ENCODE results near the gene CENPI. TPM values are rescaled to one million over a fixed set of nuclear protein-coding genes. Genes with fewer than 3 reads are reported as not detected.

Gene CENPI, protein sequence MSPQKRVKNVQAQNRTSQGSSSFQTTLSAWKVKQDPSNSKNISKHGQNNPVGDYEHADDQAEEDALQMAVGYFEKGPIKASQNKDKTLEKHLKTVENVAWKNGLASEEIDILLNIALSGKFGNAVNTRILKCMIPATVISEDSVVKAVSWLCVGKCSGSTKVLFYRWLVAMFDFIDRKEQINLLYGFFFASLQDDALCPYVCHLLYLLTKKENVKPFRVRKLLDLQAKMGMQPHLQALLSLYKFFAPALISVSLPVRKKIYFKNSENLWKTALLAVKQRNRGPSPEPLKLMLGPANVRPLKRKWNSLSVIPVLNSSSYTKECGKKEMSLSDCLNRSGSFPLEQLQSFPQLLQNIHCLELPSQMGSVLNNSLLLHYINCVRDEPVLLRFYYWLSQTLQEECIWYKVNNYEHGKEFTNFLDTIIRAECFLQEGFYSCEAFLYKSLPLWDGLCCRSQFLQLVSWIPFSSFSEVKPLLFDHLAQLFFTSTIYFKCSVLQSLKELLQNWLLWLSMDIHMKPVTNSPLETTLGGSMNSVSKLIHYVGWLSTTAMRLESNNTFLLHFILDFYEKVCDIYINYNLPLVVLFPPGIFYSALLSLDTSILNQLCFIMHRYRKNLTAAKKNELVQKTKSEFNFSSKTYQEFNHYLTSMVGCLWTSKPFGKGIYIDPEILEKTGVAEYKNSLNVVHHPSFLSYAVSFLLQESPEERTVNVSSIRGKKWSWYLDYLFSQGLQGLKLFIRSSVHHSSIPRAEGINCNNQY
- 11.1 and 11.5 TPM in 2 replicates for polyA plus RNA-seq (2013)

DNA sequence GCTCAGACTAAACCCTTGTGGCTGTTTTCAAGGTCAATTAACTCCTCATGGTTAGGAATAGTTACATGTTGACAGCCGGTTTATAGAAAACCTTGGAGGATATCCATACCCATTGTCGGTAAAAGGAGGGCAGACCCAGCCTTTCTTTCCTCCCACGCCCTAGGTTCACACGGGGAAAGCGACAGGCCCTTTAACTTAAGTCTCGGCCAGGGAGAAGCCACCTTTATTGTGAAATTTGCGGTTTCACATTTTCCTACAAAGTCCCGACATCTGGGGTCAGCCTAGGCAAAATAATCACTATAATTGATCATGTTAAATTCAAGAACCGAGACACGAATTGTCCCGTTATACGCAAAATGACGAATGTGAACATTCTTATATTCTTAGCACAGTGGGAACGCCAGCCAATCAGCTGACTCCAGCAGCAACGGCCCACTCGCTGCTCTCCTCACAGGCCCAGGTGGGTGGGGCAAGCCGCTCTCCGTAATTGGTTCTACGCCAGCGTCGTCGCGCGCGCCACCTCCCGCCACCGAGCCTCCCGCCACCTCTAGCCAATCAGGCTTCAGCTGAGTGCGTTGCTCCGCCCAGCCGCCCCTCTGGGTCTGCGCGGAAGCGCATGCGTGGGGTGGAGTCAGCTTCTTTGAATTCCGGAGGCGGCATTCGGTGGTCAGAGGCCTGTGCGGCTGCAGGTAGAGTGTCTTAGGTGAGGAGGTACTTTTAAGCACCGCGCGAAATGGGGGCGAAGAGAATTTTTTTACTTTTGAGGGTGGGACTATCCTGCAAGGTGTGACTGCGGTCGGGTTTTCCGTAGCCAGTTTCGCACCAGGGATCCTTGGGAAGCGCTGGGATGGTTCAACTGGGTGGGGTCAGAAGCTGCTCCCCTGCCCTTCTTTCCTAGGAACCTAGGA, at the start of gene CENPI:
Gene CENPI, plus strand, starts transcription at position 659 of the 908 bp plus-strand sequence. CDS start 2,867 bp downstream, outside the sequence.
- Histone ChIP-seq H4K91ac (ENCODE audit: low read depth, low read length) (peak within 1 kb of the TSS; percentile 37), H2AFZ (ENCODE audit: insufficient read depth, low read length, poor library complexity) (peak within 1 kb of the TSS; percentile 41), H2BK12ac (ENCODE audit: low read length) (no peak within 1 kb of the TSS), H3K36me3 (ENCODE audit: control insufficient read depth in 1 of 2, insufficient read depth in 2 of 2, low read length in 2 of 2) (peaks cover 0 to 2% of the 10 kb centered on the region in 2 experiments), H4K8ac (ENCODE audit: low read depth, low read length) (peak within 1 kb of the TSS; percentile 60), H4K12ac (ENCODE audit: low read depth, low read length) (peak within 1 kb of the TSS; percentile 43), H2BK5ac (ENCODE audit: low read depth, low read length, poor library complexity) (peak within 1 kb of the TSS; percentile 7), H3K18ac (ENCODE audit: low read length) (no peak within 1 kb of the TSS), H3K9me3 (ENCODE audit: insufficient read depth, low read depth, low read length) (no peaks in the 10 kb centered on the region), H3K9ac (ENCODE audit: low read length) (peak within 1 kb of the TSS; percentile 72), H2AK5ac (ENCODE audit: low read length) (no peak within 1 kb of the TSS), H3K23ac (ENCODE audit: low read length) (no peak within 1 kb of the TSS), H3K79me2 (ENCODE audit: control insufficient read depth, insufficient read depth, low read length, poor library complexity) (peaks cover 2% of the 10 kb centered on the region), H3K4me3 (ENCODE audit: low read depth, low read length) (peak within 1 kb of the TSS; percentile 71), H3K4me2 (ENCODE audit: low read length) (peak within 1 kb of the TSS; percentile 82), H3K27ac (ENCODE audit: low read depth, low read length) (no peak within 1 kb of the TSS), H3K14ac (ENCODE audit: low read length) (peak within 1 kb of the TSS; percentile 61), H3K27me3 (ENCODE audit: insufficient read depth, low read length) (no peaks in the 10 kb centered on the region), H3K4me1 (ENCODE audit: control insufficient read depth in 1 of 2, insufficient read depth in 2 of 2, low read length in 2 of 2) (peaks cover 0 to 2% of the 10 kb centered on the region in 2 experiments), H2BK120ac (ENCODE audit: insufficient read depth, low read length, poor library complexity) (no peak within 1 kb of the TSS), H3K4ac (ENCODE audit: low read depth, low read length) (peak within 1 kb of the TSS; percentile 62), H3K79me1 (ENCODE audit: low read length) (peaks cover 1% of the 10 kb centered on the region)
- no CpG with 5 or more reads among the region's 48 CpGs for WGBS (ENCODE audit: extremely low coverage, insufficient coverage, insufficient read length)
- peak; percentile 86 to 91 for DNase-seq

DNA sequence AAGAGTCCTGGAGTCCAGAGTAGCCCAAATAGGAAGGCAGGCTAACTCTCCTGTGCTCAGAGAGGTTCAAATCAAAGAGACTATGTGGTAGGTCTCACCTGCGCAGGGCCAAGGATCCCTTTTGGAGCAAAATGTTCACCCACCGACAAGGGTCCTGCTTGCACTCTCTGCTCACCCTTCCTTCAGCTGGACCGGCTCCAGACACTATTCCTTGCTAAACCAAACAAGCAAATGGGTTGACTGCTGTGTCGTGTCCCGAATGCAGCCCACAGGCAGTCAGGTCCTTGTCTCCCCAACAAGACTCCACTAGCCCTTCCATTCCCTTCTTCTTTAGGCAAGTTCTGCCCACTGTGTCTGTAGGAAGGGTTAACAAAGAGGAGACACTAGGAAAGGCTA, 46.9 kb upstream of the CENPI start:
- H3K27me3 ChIP-seq (ENCODE audit: insufficient read depth, low read length) = no peaks in the 10 kb centered on the region

DNA sequence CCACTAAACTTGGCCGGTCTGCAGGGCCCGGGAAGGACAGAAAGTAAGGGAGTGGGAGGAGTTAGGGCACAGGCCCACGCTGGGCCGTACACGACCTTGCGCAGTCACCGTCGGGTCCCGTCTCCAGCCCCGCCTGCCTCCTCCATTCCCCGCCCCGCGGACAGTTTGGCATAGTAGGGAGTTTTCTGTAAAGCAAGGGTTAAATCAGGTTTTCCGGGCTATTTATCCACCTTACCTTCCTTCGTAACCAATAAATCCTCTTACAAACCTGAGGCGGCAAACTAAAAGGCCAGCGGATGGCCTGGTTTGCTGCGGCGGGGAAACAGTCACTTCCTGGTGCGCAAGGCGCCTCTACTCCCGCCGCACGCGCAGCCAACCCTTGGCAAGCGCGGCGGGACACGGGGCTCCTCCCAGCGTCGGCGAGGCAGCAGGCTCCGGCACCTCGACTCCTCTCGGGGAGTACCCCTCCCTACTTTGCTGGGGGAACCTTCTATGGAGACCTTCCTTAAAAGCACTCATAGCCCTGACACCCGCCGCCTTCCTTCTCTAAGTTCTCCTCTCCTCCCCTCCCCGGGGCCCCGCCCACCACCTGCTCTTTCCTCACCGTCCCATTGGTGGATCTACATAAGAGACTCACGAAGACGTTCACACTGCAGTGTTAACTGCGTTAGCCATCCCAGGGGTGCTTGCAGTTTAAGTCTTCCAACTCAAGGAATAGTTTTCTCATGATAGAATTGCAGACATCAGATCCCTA, 46.3 kb upstream of the CENPI start, which contains the start of gene TRMT2B:
Gene TRMT2B, minus strand, starts transcription at position 563 of the 754 bp plus-strand sequence. CDS start 9,822 bp downstream, outside the sequence.
- Histone ChIP-seq H2BK12ac (ENCODE audit: low read length) (no peak within 1 kb of the TSS), H3K27me3 (ENCODE audit: insufficient read depth, low read length) (no peaks in the 10 kb centered on the region), H4K12ac (ENCODE audit: low read depth, low read length) (peak within 1 kb of the TSS; percentile 87), H2AFZ (ENCODE audit: insufficient read depth, low read length, poor library complexity) (peak within 1 kb of the TSS; percentile 97), H3K79me2 (ENCODE audit: control insufficient read depth, insufficient read depth, low read length, poor library complexity) (peaks cover 2% of the 10 kb centered on the region), H3K79me1 (ENCODE audit: low read length) (peaks cover 7% of the 10 kb centered on the region), H3K23ac (ENCODE audit: low read length) (no peak within 1 kb of the TSS), H4K91ac (ENCODE audit: low read depth, low read length) (peak within 1 kb of the TSS; percentile 38), H3K18ac (ENCODE audit: low read length) (peak within 1 kb of the TSS; percentile 64), H3K36me3 (ENCODE audit: control insufficient read depth in 1 of 2, insufficient read depth in 2 of 2, low read length in 2 of 2) (no peaks in the 10 kb centered on the region), H3K14ac (ENCODE audit: low read length) (peak within 1 kb of the TSS; percentile 66), H3K27ac (ENCODE audit: low read depth, low read length) (peak within 1 kb of the TSS; percentile 68), H3K9me3 (ENCODE audit: insufficient read depth, low read depth, low read length) (no peaks in the 10 kb centered on the region), H2BK120ac (ENCODE audit: insufficient read depth, low read length, poor library complexity) (peak within 1 kb of the TSS; percentile 53), H3K4me3 (ENCODE audit: low read depth, low read length) (peak within 1 kb of the TSS; percentile 80), H2AK5ac (ENCODE audit: low read length) (no peak within 1 kb of the TSS), H3K4ac (ENCODE audit: low read depth, low read length) (peak within 1 kb of the TSS; percentile 14), H4K8ac (ENCODE audit: low read depth, low read length) (peak within 1 kb of the TSS; percentile 93), H2BK5ac (ENCODE audit: low read depth, low read length, poor library complexity) (peak within 1 kb of the TSS; percentile 52), H3K4me2 (ENCODE audit: low read length) (peak within 1 kb of the TSS; percentile 66), H3K4me1 (ENCODE audit: control insufficient read depth in 1 of 2, insufficient read depth in 2 of 2, low read length in 2 of 2) (peaks cover 0 to 3% of the 10 kb centered on the region in 2 experiments), H3K9ac (ENCODE audit: low read length) (peak within 1 kb of the TSS; percentile 54)
- no CpG with 5 or more reads among the region's 43 CpGs for WGBS (ENCODE audit: extremely low coverage, insufficient coverage, insufficient read length)
- DNase-seq = peak; percentile 52 to 63

More for the DNA sequence above, 46.9 kb upstream of the CENPI start:
- no peak overlapping the region for H3K4ac ChIP-seq (ENCODE audit: low read depth, low read length)
- H3K9me3 ChIP-seq (ENCODE audit: insufficient read depth, low read depth, low read length) = no peaks in the 10 kb centered on the region
- peak overlapping the region; percentile 93 for H4K8ac ChIP-seq (ENCODE audit: low read depth, low read length)
- no peak overlapping the region for H2AK5ac ChIP-seq (ENCODE audit: low read length)
- no CpG with 5 or more reads among the region's 5 CpGs for WGBS (ENCODE audit: extremely low coverage, insufficient coverage, insufficient read length)
- no peak overlapping the region for H2BK120ac ChIP-seq (ENCODE audit: insufficient read depth, low read length, poor library complexity)
- peak overlapping the region; percentile 8 for H4K91ac ChIP-seq (ENCODE audit: low read depth, low read length)
- H2BK5ac ChIP-seq (ENCODE audit: low read depth, low read length, poor library complexity) = no peak overlapping the region
- H3K36me3 ChIP-seq (ENCODE audit: control insufficient read depth in 1 of 2, insufficient read depth in 2 of 2, low read length in 2 of 2) = no peaks in the 10 kb centered on the region
- H4K12ac ChIP-seq (ENCODE audit: low read depth, low read length) = peak overlapping the region; percentile 87
- H3K9ac ChIP-seq (ENCODE audit: low read length) = peak overlapping the region; percentile 54
- H2BK12ac ChIP-seq (ENCODE audit: low read length) = no peak overlapping the region
- H3K79me1 ChIP-seq (ENCODE audit: low read length) = peaks cover 7% of the 10 kb centered on the region
- no peak overlapping the region for H3K27ac ChIP-seq (ENCODE audit: low read depth, low read length)
- peak overlapping the region; percentile 97 for H2AFZ ChIP-seq (ENCODE audit: insufficient read depth, low read length, poor library complexity)
- H3K4me3 ChIP-seq (ENCODE audit: low read depth, low read length) = peak overlapping the region; percentile 80
- peak overlapping the region; percentile 66 for H3K4me2 ChIP-seq (ENCODE audit: low read length)
- H3K79me2 ChIP-seq (ENCODE audit: control insufficient read depth, insufficient read depth, low read length, poor library complexity) = peaks cover 2% of the 10 kb centered on the region
- no peak for DNase-seq
- peak overlapping the region; percentile 61 for H3K18ac ChIP-seq (ENCODE audit: low read length)
- peak overlapping the region; percentile 66 for H3K14ac ChIP-seq (ENCODE audit: low read length)
- H3K4me1 ChIP-seq (ENCODE audit: control insufficient read depth in 1 of 2, insufficient read depth in 2 of 2, low read length in 2 of 2) = peaks cover 0 to 3% of the 10 kb centered on the region in 2 experiments
- no peak overlapping the region for H3K23ac ChIP-seq (ENCODE audit: low read length)

Measured in trophoblast cell (in vitro differentiated cells and primary cell).